WERI-Rb-1 (cell line): ENCODE data around the gene PUSL1.

Experiments used
- DNase-seq: peaks from one replicate; pipeline ENCODE4 v3.0.0-alpha.2; 2020
- H3K27ac ChIP-seq: fragments of 250-450 bp; sonication (Bioruptor Pico); 2 replicates; pipeline ENCODE4 v1.5.1; 2020; ENCODE audit warnings: mild to moderate bottlenecking, moderate library complexity
- H3K27me3 ChIP-seq: fragments of 250-450 bp; sonication (Bioruptor Pico); 2 replicates; pipeline ENCODE4 v1.5.1; 2021; ENCODE audit warnings: mild to moderate bottlenecking, low read depth, moderate library complexity; ENCODE audit not compliant: insufficient read depth, severe bottlenecking
- H3K36me3 ChIP-seq: fragments of 250-450 bp; sonication (Bioruptor Pico); 2 replicates; pipeline ENCODE4 v1.5.1; 2020; ENCODE audit warnings: mild to moderate bottlenecking, moderate library complexity
- H3K4me3 ChIP-seq: 2 replicates; pipeline ENCODE4 v1.5.1; 2011; ENCODE audit warnings: low read depth, mild to moderate bottlenecking, control low read depth, low read length
- H3K9me3 ChIP-seq: fragments of 250-450 bp; sonication (Bioruptor Pico); 2 replicates; pipeline ENCODE4 v1.5.1; 2021; ENCODE audit warnings: mild to moderate bottlenecking, moderate library complexity; ENCODE audit not compliant: severe bottlenecking
- CTCF ChIP-seq: IDR thresholded peaks from 2 replicates; pipeline ENCODE4 v1.5.1; 2011; ENCODE audit warnings: low read depth, mild to moderate bottlenecking, control low read depth, inconsistent platforms, low read length

PUSL1 gene

GRCh38 chr1:1343811-1344421, 35.5 kb downstream of the PUSL1 start:
- no peak for TF ChIP-seq CTCF
- DNase-seq, result no peak
- no peaks in the 10 kb centered on the region for H3K27me3 ChIP-seq
- no peak overlapping the region for H3K4me3 ChIP-seq
- peak overlapping the region; percentile 42; the same call in 1 of the 2 replicates for H3K27ac ChIP-seq
- H3K9me3 ChIP-seq, result no peaks in the 10 kb centered on the region
- peaks cover 38% of the 10 kb centered on the region for H3K36me3 ChIP-seq

- Histone ChIP-seq H3K9me3 (no peaks in the 10 kb centered on the region), H3K36me3 (peaks cover 34% of the 10 kb centered on the region), H3K27me3 (no peaks in the 10 kb centered on the region), H3K27ac (peak overlapping the region; percentile 42), H3K4me3 (no peak overlapping the region)
- TF ChIP-seq CTCF, result peak; percentile 93
- peak; percentile 71 for DNase-seq
These were observed 36.4 kb downstream of the PUSL1 start for GRCh38 chr1:1344655-1345361.

GRCh38 chr1:1345384-1345783, 37.0 kb downstream of the PUSL1 start:
- DNase-seq, result no peak
- H3K27me3 ChIP-seq, result no peaks in the 10 kb centered on the region
- peak overlapping the region; percentile 42 for H3K27ac ChIP-seq
- no peak for TF ChIP-seq CTCF
- no peaks in the 10 kb centered on the region for H3K9me3 ChIP-seq
- H3K36me3 ChIP-seq, result peaks cover 29% of the 10 kb centered on the region
- H3K4me3 ChIP-seq, result no peak overlapping the region

- DNase-seq, result no peak
- Histone ChIP-seq H3K9me3 (no peaks in the 10 kb centered on the region), H3K27me3 (no peaks in the 10 kb centered on the region), H3K4me3 (no peak overlapping the region), H3K27ac (no peak overlapping the region; the same call in 1 of the 2 replicates), H3K36me3 (peaks cover 26% of the 10 kb centered on the region)
- no peak for TF ChIP-seq CTCF
These were observed 37.6 kb downstream of the PUSL1 start for GRCh38 chr1:1345860-1346500.

- no peak for DNase-seq
- no peaks in the 10 kb centered on the region for H3K9me3 ChIP-seq
- TF ChIP-seq CTCF, result no peak
- no peak overlapping the region for H3K4me3 ChIP-seq
- no peaks in the 10 kb centered on the region for H3K27me3 ChIP-seq
- no peak overlapping the region for H3K27ac ChIP-seq
- peaks cover 21% of the 10 kb centered on the region for H3K36me3 ChIP-seq
These were observed 38.1 kb downstream of the PUSL1 start for GRCh38 chr1:1346501-1346890.
